Astrocyte of the cerebellum (primary cell): ENCODE data around the gene SRPX.

Experiments
- DNase-seq: peaks from one replicate; pipeline ENCODE4 v3.0.0-alpha.2; 2011; ENCODE audit warnings: low read depth
- H3K4me3 ChIP-seq: 2 replicates; pipeline ENCODE4 v1.5.1; 2011; ENCODE audit warnings: mild to moderate bottlenecking, low read depth, low read length, moderate library complexity
- CTCF ChIP-seq: IDR thresholded peaks from 2 replicates; pipeline ENCODE4 v1.5.1; 2012; ENCODE audit warnings: low read length, low read depth, moderate library complexity, mild to moderate bottlenecking; ENCODE audit errors: missing control alignments
- in situ Hi-C: cut with HindIII; loops from 2 replicates; pipeline ENCODE4 v1.10.0; 2017; ENCODE audit warnings: low sequenced_read_pairs

Gene SRPX

GRCh38 chrX:38103857-38104812 lies 116.5 kb downstream of the SRPX start:
- in situ Hi-C loops = no loop called here
- no peak for TF ChIP-seq CTCF
- H3K4me3 ChIP-seq = no peak overlapping the region
- no peak for DNase-seq

DNA sequence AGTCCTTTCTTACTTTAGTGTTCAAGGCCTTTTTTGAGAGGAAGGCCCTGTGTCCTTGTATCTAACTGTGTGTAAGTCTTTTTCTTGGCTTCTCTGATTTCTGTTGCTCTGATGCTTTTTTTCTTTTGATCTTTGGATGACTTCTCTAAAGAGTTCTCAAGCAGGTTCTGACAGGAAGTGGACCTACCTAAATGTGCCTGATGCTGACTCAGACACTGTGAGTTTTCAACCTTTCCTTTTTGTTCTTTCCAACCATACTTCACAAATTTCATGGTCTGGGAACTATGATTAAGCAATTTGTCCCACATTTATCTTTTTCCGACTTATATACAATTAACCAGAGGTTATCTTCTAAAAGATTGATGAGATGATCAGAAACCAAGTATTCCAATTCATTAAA lies 117.8 kb downstream of the SRPX start:
- in situ Hi-C loops = no loop called here
- no peak for DNase-seq
- TF ChIP-seq CTCF = no peak
- no peak overlapping the region for H3K4me3 ChIP-seq

- H3K4me3 ChIP-seq = no peak overlapping the region
- DNase-seq = no peak
- in situ Hi-C loops = no loop called here
- TF ChIP-seq CTCF = no peak
Measured at GRCh38 chrX:38102240-38102639, 118.4 kb downstream of the SRPX start.

GRCh38 chrX:38099688-38100087 lies 121.0 kb downstream of the SRPX start:
- DNase-seq = no peak
- H3K4me3 ChIP-seq = no peak overlapping the region
- in situ Hi-C loops = no loop called here
- TF ChIP-seq CTCF = no peak
